HL-60 (cell line): ENCODE measurements around the gene ARHGEF37.
A peak's percentile ranks its signal among the peaks of the same experiment; 100 is the strongest.

ENCODE experiments used
- DNase-seq, 2 experiments: peaks; one replicate each; pipeline ENCODE4 v3.0.0-alpha.2; 2010 to 2020; ENCODE audit warnings: low read depth in 1 of 2, low spot score in 1 of 2
- H3K27ac ChIP-seq: fragments of 250-450 bp; sonication (Bioruptor Pico); replicated peaks from 2 replicates; pipeline ENCODE4 v1.5.1; 2020; ENCODE audit warnings: mild to moderate bottlenecking, moderate library complexity
- H3K27me3 ChIP-seq: fragments of 250-450 bp; sonication (Bioruptor Pico); 2 replicates; pipeline ENCODE4 v1.5.1; 2021; ENCODE audit warnings: mild to moderate bottlenecking, moderate library complexity; ENCODE audit not compliant: insufficient read depth, poor library complexity, severe bottlenecking
- H3K4me3 ChIP-seq: replicated peaks from 2 replicates; pipeline ENCODE4 v1.5.1; 2011; ENCODE audit warnings: mild to moderate bottlenecking, control low read depth, low read length; ENCODE audit not compliant: insufficient read depth
- CTCF ChIP-seq: IDR thresholded peaks from one replicate; pipeline ENCODE4 v1.5.1; 2011; ENCODE audit warnings: low read length, control low read depth, inconsistent platforms; ENCODE audit not compliant: insufficient read depth
- GABPA ChIP-seq: IDR thresholded peaks from 2 replicates; pipeline ENCODE4 v1.6.1; 2012; ENCODE audit warnings: low read depth
- POLR2AphosphoS5 ChIP-seq: IDR thresholded peaks from 2 replicates; pipeline ENCODE4 v1.6.1; 2012; ENCODE audit warnings: low read depth
- REST ChIP-seq: IDR thresholded peaks from 2 replicates; pipeline ENCODE4 v1.6.1; 2012; ENCODE audit warnings: low read depth; ENCODE audit not compliant: insufficient replicate concordance
- SPI1 ChIP-seq: IDR thresholded peaks from 2 replicates; pipeline ENCODE4 v1.6.1; 2012; ENCODE audit warnings: low read depth, mild to moderate bottlenecking, borderline replicate concordance

Gene ARHGEF37

GRCh38 chr5:149546974-149547373 is 34.3 kb upstream of the ARHGEF37 start:
- TF ChIP-seq POLR2AphosphoS5 (no peak), CTCF (no peak), GABPA (no peak), REST (no peak), SPI1 (no peak)
- Histone ChIP-seq H3K27me3 (no peaks in the 10 kb centered on the region), H3K27ac (no peak overlapping the region), H3K4me3 (no peak overlapping the region)
- no peak for DNase-seq

- Histone ChIP-seq H3K27me3 (no peaks in the 10 kb centered on the region), H3K27ac (peak overlapping the region; percentile 97), H3K4me3 (peak overlapping the region; percentile 77)
- TF ChIP-seq CTCF (no peak), REST (no peak), POLR2AphosphoS5 (no peak), SPI1 (peak; percentile 94), GABPA (no peak)
- DNase-seq, result peak in 1 of 2 experiments; percentile 52
These were observed 31.6 kb upstream of the ARHGEF37 start for GRCh38 chr5:149549461-149550267.

GRCh38 chr5:149550268-149550583 is 31.1 kb upstream of the ARHGEF37 start:
- Histone ChIP-seq H3K4me3 (peak overlapping the region; percentile 77), H3K27me3 (no peaks in the 10 kb centered on the region), H3K27ac (peak overlapping the region; percentile 97)
- peak; percentile 58 to 72 for DNase-seq
- TF ChIP-seq POLR2AphosphoS5 (no peak), REST (no peak), SPI1 (no peak), GABPA (no peak), CTCF (no peak)
